Lower lobe of right lung (tissue), 2 donors: ENCODE measurements around the gene RNASEH2B. TPM values are rescaled to one million over a fixed set of nuclear protein-coding genes. Genes with fewer than 3 reads are reported as not detected.

ENCODE experiments used
- ATAC-seq, 2 donors: fragments of 200-7000 bp; cut with Tn5 transposase; one replicate each; pipeline ENCODE4 v1.9.1; 2020 to 2022; ENCODE audit warnings: mild to moderate bottlenecking in 2 of 2, moderate library complexity in 2 of 2
- DNase-seq: peaks from one replicate; pipeline ENCODE4 v3.0.0-alpha.2; 2020
- H3K27ac ChIP-seq: fragments of 200-600 bp; one replicate; pipeline ENCODE4 v1.8.0; 2022
- H3K27me3 ChIP-seq: fragments of 200-600 bp; one replicate; pipeline ENCODE4 v1.8.0; 2022; ENCODE audit warnings: low read depth
- H3K36me3 ChIP-seq: fragments of 200-600 bp; one replicate; pipeline ENCODE4 v1.8.0; 2022; ENCODE audit warnings: mild to moderate bottlenecking
- H3K4me1 ChIP-seq: fragments of 200-600 bp; one replicate; pipeline ENCODE4 v1.8.0; 2022
- H3K4me3 ChIP-seq: fragments of 200-600 bp; one replicate; pipeline ENCODE4 v1.8.0; 2022; ENCODE audit warnings: mild to moderate bottlenecking
- H3K9me3 ChIP-seq: fragments of 200-600 bp; one replicate; pipeline ENCODE4 v1.8.0; 2022
- intact Hi-C: fragments of 100-400 bp; cut with DNase I; formaldehyde crosslinking; loops from one replicate; pipeline ENCODE4 v1.11.0; 2022
- long read RNA-seq: library from polyadenylated mRNA; unstranded; transcript quantifications from one replicate; pipeline ENCODE4 v2.0.0, GENCODE V29; 2021
- total RNA-seq: library from RNA; stranded (reverse); fragmentation: NEBNext Ultra II Directional; extraction: Animal tissue kit (Norgen Biotek cat#: 25700); gene quantifications from one replicate; pipeline ENCODE4 v1.2.1, GENCODE V29; 2021
- TF ChIP-seq, protein P1 (sequence below): fragments of 200-600 bp; IDR thresholded peaks from one replicate; pipeline ENCODE4 v1.8.0; 2022; ENCODE audit warnings: antibody characterized with exemption, mild to moderate bottlenecking
- donor health status: DM: no; HTN: yes; CAD: no; lungs with severe emphysema.

The RNASEH2B gene, protein sequence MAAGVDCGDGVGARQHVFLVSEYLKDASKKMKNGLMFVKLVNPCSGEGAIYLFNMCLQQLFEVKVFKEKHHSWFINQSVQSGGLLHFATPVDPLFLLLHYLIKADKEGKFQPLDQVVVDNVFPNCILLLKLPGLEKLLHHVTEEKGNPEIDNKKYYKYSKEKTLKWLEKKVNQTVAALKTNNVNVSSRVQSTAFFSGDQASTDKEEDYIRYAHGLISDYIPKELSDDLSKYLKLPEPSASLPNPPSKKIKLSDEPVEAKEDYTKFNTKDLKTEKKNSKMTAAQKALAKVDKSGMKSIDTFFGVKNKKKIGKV
- total RNA-seq, result 50.7 TPM
- long read RNA-seq, full-length matches to known transcripts, result 38 of 55 reads
- long read RNA-seq, partial matches to known transcripts, result 0 of 55 reads
- long read RNA-seq, other reads (novel, unspliced or antisense), result 17 of 55 reads

DNA sequence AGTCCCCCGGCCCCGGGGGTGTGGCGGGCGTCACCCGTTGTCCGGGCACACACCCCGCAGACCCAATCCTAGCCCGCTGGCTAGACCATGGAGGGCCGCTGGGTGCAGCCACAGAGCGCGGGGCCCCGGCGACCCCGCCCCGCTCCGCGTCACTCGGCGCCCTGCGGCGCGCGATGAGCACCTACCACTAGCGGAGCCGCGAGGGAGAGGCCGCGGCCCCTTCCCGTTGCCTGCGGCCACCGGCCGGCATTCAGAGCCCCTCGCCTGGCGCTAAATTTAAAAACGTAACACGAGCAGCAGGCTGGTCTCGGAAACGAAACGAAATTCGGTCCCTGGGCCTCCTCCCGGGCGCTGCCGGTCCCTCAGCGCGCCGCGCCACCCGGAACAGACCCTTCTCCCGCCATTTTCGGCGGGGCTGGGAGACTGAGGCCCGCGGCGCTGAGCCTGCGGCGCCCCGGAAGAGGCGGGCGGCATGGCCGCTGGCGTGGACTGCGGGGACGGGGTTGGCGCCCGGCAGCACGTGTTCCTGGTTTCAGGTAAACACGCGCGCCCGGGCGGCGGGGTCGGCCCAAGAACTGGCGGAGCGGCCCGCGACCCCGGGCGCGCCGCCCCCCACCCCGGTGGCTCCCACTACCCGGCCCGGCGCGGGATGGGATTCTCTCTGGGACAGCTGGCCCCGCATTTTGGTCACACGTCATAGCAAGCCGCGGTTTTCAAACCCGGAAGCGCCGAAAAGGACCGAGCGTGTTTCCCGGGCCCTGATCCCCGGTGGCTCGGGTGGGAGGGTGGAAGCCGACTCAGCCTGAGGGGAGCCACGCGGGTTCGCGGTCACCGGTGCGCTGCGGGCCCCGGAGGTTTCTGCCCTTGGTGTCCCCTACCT lies at the start of gene RNASEH2B:
RNASEH2B (plus strand) TSS at position 187 of the 880 bp plus-strand sequence; CDS start at position 473, 286 bp downstream.
- Histone ChIP-seq H3K4me1 (peaks cover 35% of the 10 kb centered on the region), H3K36me3 (no peaks in the 10 kb centered on the region), H3K27ac (peak within 1 kb of the TSS; percentile 98), H3K4me3 (peak within 1 kb of the TSS; percentile 86), H3K9me3 (no peaks in the 10 kb centered on the region), H3K27me3 (no peaks in the 10 kb centered on the region)
- intact Hi-C loops, result no loop called here
- TF ChIP-seq, protein P1, sequence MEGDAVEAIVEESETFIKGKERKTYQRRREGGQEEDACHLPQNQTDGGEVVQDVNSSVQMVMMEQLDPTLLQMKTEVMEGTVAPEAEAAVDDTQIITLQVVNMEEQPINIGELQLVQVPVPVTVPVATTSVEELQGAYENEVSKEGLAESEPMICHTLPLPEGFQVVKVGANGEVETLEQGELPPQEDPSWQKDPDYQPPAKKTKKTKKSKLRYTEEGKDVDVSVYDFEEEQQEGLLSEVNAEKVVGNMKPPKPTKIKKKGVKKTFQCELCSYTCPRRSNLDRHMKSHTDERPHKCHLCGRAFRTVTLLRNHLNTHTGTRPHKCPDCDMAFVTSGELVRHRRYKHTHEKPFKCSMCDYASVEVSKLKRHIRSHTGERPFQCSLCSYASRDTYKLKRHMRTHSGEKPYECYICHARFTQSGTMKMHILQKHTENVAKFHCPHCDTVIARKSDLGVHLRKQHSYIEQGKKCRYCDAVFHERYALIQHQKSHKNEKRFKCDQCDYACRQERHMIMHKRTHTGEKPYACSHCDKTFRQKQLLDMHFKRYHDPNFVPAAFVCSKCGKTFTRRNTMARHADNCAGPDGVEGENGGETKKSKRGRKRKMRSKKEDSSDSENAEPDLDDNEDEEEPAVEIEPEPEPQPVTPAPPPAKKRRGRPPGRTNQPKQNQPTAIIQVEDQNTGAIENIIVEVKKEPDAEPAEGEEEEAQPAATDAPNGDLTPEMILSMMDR, result peak; percentile 22
- ATAC-seq (peak; percentile 92 to 93), DNase-seq (peak; percentile 85)

DNA sequence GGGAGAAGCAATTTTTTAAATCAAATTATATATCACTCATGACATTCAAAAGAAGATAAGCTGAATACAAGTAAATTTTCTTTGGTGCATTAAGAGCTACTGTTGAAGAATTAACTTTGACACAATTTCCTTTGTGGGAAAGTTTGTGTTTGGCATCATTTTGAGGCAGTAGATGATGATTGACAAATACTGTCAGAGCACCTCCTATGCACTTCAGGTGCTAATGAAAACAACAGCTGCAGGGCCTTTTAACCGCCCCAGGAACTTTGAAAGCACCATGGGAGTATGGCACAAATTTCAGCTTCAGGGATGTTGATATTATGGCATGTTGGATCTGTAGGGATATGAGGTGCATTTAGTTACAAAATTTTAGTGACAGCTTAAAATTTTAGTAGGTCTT lies 45.1 kb upstream of the RNASEH2B start:
- no peak for ATAC-seq
- no peak overlapping the region for H3K27ac ChIP-seq
- H3K4me1 ChIP-seq, result no peaks in the 10 kb centered on the region
- no peak overlapping the region for H3K4me3 ChIP-seq
- H3K36me3 ChIP-seq, result no peaks in the 10 kb centered on the region
- no peaks in the 10 kb centered on the region for H3K9me3 ChIP-seq
- TF ChIP-seq, protein P1, result no peak
- intact Hi-C loops, result no loop called here
- no peak for DNase-seq
- no peaks in the 10 kb centered on the region for H3K27me3 ChIP-seq

DNA sequence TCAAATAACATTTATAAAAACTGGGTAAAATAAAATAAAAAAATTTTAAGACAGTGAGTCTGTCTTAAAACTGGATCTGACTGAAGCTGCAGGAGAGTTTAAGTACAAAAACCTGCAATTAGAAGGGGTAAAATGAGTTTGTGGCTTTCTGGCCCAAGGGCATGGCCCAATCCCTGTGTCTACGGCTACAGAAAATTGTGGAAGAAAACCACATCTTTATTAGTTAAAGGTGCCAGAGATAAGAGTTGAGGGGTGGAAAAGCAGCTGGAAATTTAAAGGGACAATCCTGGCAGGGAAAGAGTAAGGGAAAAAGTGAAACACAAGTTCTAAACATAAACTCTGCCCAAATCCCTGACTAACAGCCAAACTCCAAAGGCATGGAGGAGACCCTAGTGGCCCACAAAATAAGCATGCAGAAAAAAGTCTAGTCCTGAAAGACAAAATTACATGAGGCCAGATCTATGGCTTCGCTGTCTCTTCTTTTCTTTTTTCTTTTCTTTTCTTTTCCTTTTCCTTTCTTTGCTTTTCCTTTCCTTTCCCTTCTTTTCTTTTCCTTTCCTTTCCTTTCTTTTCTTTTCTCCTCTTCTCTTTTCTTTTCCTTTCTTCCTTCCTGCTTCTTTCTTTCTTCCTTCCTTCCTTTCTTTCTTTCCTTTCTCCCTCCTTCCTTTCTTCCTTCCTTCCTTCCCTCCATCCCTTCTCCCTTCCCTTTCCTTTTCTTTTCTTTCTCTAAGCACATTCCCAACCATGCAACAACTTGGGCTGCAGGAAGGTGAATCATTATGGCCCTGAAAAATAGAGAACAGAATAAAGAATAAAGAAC lies 42.6 kb upstream of the RNASEH2B start:
- H3K9me3 ChIP-seq, result no peaks in the 10 kb centered on the region
- DNase-seq, result no peak
- H3K27me3 ChIP-seq, result no peaks in the 10 kb centered on the region
- H3K4me1 ChIP-seq, result no peaks in the 10 kb centered on the region
- no peak overlapping the region for H3K27ac ChIP-seq
- TF ChIP-seq, protein P1, result no peak
- intact Hi-C loops, result no loop called here
- no peak for ATAC-seq
- H3K36me3 ChIP-seq, result no peaks in the 10 kb centered on the region
- no peak overlapping the region for H3K4me3 ChIP-seq

DNA sequence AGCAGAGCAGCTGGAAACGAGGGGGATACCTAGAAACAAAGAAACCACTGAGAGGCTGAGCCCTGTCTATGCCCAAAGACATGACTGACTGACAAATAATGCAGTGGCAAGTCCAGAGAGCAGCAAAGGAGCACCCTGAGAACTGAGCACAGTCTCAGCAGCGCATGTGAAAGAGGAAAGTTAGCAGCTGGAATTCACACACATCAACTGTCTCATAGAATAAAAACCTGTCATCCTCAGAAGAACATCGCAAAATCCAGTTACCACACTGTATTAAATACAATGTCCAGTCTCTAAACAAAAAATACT lies 42.0 kb upstream of the RNASEH2B start:
- intact Hi-C loops, result no loop called here

More for the DNA sequence above, 42.0 kb upstream of the RNASEH2B start:
- H3K4me1 ChIP-seq, result no peaks in the 10 kb centered on the region
- H3K9me3 ChIP-seq, result no peaks in the 10 kb centered on the region
- no peaks in the 10 kb centered on the region for H3K36me3 ChIP-seq
- DNase-seq (no peak), ATAC-seq (no peak)
- H3K27ac ChIP-seq, result no peak overlapping the region
- no peak overlapping the region for H3K4me3 ChIP-seq
- no peaks in the 10 kb centered on the region for H3K27me3 ChIP-seq
- TF ChIP-seq, protein P1, result no peak
